GM23338 (cell line): ENCODE data around the gene DISP3. TPM values are rescaled to one million over a fixed set of nuclear protein-coding genes. Genes with fewer than 3 reads are reported as not detected.

Experiments
- ATAC-seq: fragments of 200-7000 bp; cut with Tn5 transposase; 3 replicates; pipeline ENCODE4 v1.9.1; 2020
- DNase-seq: peaks from one replicate; pipeline ENCODE4 v3.0.0-alpha.2; 2015; ENCODE audit warnings: low spot score
- H2AFZ ChIP-seq: fragments of 200-600 bp; sonication (generic); 2 replicates; pipeline ENCODE4 v1.8.0; 2016; ENCODE audit warnings: antibody characterized with exemption, mild to moderate bottlenecking, moderate library complexity
- H3F3A ChIP-seq: fragments of 200-600 bp; sonication (generic); replicated peaks from 2 replicates; pipeline ENCODE4 v1.8.0; 2017; ENCODE audit warnings: antibody characterized with exemption, mixed run types, low read depth
- H3K27ac ChIP-seq: fragments of 200-600 bp; sonication (generic); 2 replicates; pipeline ENCODE4 v1.6.1; 2016; ENCODE audit warnings: low read depth
- H3K27me3 ChIP-seq: fragments of 200-600 bp; sonication (generic); 2 replicates; pipeline ENCODE4 v1.8.0; 2016; ENCODE audit warnings: mild to moderate bottlenecking, mixed run types, moderate library complexity; ENCODE audit not compliant: insufficient read depth
- H3K36me3 ChIP-seq: fragments of 200-600 bp; sonication (generic); 2 replicates; pipeline ENCODE4 v1.8.0; 2016; ENCODE audit warnings: mild to moderate bottlenecking; ENCODE audit not compliant: insufficient read depth
- H3K4me1 ChIP-seq: fragments of 200-600 bp; sonication (generic); 2 replicates; pipeline ENCODE4 v1.8.0; 2016; ENCODE audit warnings: mild to moderate bottlenecking, moderate library complexity; ENCODE audit not compliant: insufficient read depth
- H3K4me2 ChIP-seq: fragments of 200-600 bp; sonication (generic); 2 replicates; pipeline ENCODE4 v1.7.1; 2017; ENCODE audit warnings: mixed run types
- H3K4me3 ChIP-seq: fragments of 200-600 bp; sonication (generic); 2 replicates; pipeline ENCODE4 v1.6.1; 2016; ENCODE audit warnings: mixed run types
- H3K79me2 ChIP-seq: fragments of 200-600 bp; sonication (generic); replicated peaks from 2 replicates; pipeline ENCODE4 v1.8.0; 2017; ENCODE audit warnings: mild to moderate bottlenecking; ENCODE audit not compliant: insufficient read depth
- H3K9me2 ChIP-seq: fragments of 200-600 bp; sonication (generic); 2 replicates; pipeline ENCODE4 v1.8.0; 2017; ENCODE audit not compliant: insufficient read depth
- H4K20me1 ChIP-seq: fragments of 200-600 bp; sonication (generic); replicated peaks from 2 replicates; pipeline ENCODE4 v1.8.0; 2017; ENCODE audit warnings: mild to moderate bottlenecking; ENCODE audit not compliant: insufficient read depth
- H3K27ac Mint-ChIP-seq: 2 replicates; pipeline ENCODE4 v1.8.0; 2020; ENCODE audit warnings: inconsistent platforms, mild to moderate bottlenecking, moderate library complexity, mixed read lengths
- H3K27me3 Mint-ChIP-seq: 3 replicates; pipeline ENCODE4 v1.8.0; 2022; ENCODE audit warnings: low read depth, mild to moderate bottlenecking, moderate library complexity, mixed read lengths, inconsistent platforms; ENCODE audit not compliant: insufficient read depth, poor library complexity
- H3K36me3 Mint-ChIP-seq: 3 replicates; pipeline ENCODE4 v1.8.0; 2021; ENCODE audit warnings: low read depth, mild to moderate bottlenecking, inconsistent platforms, moderate library complexity, mixed read lengths
- H3K4me1 Mint-ChIP-seq: 3 replicates; pipeline ENCODE4 v1.8.0; 2020; ENCODE audit warnings: mild to moderate bottlenecking, inconsistent platforms, mixed read lengths
- H3K4me3 Mint-ChIP-seq: 3 replicates; pipeline ENCODE4 v1.8.0; 2021; ENCODE audit warnings: moderate library complexity, mild to moderate bottlenecking, inconsistent platforms, mixed read lengths
- H3K9me3 Mint-ChIP-seq: 3 replicates; pipeline ENCODE4 v1.8.0; 2020; ENCODE audit warnings: moderate library complexity, mild to moderate bottlenecking, inconsistent platforms, mixed read lengths
- CREB1 ChIP-seq: fragments of 250-450 bp; sonication (Bioruptor Pico); IDR thresholded peaks from 2 replicates; pipeline ENCODE4 v1.5.0; 2020; ENCODE audit warnings: low read depth, mild to moderate bottlenecking, moderate library complexity
- EZH2 ChIP-seq: fragments of 200-600 bp; sonication (generic); IDR thresholded peaks from one replicate; pipeline ENCODE4 v1.8.0; 2017; ENCODE audit warnings: antibody characterized with exemption, mild to moderate bottlenecking, low read depth; ENCODE audit not compliant: unreplicated experiment
- EZH2phosphoT487 ChIP-seq: fragments of 200-600 bp; sonication (generic); IDR thresholded peaks from one replicate; pipeline ENCODE4 v1.8.1; 2018; ENCODE audit warnings: antibody characterized with exemption; ENCODE audit not compliant: unreplicated experiment
- POLR2AphosphoS5 ChIP-seq: IDR thresholded peaks from 2 replicates; pipeline ENCODE4 v1.6.1; 2016; ENCODE audit warnings: antibody characterized with exemption, low read depth
- ZNF114 ChIP-seq: fragments of 250-450 bp; sonication (Bioruptor Pico); IDR thresholded peaks from 2 replicates; pipeline ENCODE4 v1.5.0; 2020; ENCODE audit warnings: mild to moderate bottlenecking, moderate library complexity
- polyA plus RNA-seq: library from polyadenylated mRNA; unstranded; fragments of >200 nt; fragmentation: Nextera tagmentation; extraction: Ambion mirVana; gene quantifications from 2 replicates; pipeline ENCODE4 v1.2.1, GENCODE V29; 2016
- total RNA-seq: library from RNA; depleted of rRNA; stranded (reverse); fragments of >200 nt; shearing (Covaris generic); gene quantifications from 2 replicates; pipeline ENCODE4 v1.2.3, GENCODE V29; 2014
- TF ChIP-seq, protein P1 (sequence below): IDR thresholded peaks from one replicate; pipeline ENCODE4 v1.6.1; 2018; ENCODE audit warnings: antibody characterized with exemption; ENCODE audit not compliant: unreplicated experiment
- TF ChIP-seq, protein P2 (sequence below): IDR thresholded peaks from 2 replicates; pipeline ENCODE4 v1.6.1; 2016; ENCODE audit warnings: antibody characterized with exemption

Gene DISP3
- total and polyA plus RNA-seq, 2 experiments from 2014 or later = 3.2 to 11.1 TPM

DNA sequence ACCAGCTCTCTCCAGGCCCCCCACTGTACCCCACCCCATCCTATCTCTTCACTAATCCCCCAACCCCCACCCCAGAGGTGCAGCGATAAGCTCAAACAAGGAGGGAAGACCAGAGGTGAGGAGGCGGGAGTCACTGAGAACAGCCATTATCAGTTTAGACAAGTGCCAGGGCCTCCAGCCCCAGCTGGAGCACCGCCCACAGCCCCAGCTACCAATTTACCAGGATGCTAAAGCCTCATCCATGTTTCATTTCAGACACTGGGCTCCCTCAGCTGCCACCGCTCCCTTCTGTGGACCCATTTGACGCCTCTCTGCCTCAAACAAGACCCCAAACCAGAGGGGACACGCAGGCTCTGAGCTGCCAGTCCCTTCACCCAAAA, 80.6 kb downstream of the DISP3 start (continued):
- TF ChIP-seq, protein P1, sequence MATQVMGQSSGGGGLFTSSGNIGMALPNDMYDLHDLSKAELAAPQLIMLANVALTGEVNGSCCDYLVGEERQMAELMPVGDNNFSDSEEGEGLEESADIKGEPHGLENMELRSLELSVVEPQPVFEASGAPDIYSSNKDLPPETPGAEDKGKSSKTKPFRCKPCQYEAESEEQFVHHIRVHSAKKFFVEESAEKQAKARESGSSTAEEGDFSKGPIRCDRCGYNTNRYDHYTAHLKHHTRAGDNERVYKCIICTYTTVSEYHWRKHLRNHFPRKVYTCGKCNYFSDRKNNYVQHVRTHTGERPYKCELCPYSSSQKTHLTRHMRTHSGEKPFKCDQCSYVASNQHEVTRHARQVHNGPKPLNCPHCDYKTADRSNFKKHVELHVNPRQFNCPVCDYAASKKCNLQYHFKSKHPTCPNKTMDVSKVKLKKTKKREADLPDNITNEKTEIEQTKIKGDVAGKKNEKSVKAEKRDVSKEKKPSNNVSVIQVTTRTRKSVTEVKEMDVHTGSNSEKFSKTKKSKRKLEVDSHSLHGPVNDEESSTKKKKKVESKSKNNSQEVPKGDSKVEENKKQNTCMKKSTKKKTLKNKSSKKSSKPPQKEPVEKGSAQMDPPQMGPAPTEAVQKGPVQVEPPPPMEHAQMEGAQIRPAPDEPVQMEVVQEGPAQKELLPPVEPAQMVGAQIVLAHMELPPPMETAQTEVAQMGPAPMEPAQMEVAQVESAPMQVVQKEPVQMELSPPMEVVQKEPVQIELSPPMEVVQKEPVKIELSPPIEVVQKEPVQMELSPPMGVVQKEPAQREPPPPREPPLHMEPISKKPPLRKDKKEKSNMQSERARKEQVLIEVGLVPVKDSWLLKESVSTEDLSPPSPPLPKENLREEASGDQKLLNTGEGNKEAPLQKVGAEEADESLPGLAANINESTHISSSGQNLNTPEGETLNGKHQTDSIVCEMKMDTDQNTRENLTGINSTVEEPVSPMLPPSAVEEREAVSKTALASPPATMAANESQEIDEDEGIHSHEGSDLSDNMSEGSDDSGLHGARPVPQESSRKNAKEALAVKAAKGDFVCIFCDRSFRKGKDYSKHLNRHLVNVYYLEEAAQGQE = no peak
- TF ChIP-seq, protein P2, sequence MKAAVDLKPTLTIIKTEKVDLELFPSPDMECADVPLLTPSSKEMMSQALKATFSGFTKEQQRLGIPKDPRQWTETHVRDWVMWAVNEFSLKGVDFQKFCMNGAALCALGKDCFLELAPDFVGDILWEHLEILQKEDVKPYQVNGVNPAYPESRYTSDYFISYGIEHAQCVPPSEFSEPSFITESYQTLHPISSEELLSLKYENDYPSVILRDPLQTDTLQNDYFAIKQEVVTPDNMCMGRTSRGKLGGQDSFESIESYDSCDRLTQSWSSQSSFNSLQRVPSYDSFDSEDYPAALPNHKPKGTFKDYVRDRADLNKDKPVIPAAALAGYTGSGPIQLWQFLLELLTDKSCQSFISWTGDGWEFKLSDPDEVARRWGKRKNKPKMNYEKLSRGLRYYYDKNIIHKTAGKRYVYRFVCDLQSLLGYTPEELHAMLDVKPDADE = no peak
- TF ChIP-seq EZH2phosphoT487 (no peak), POLR2AphosphoS5 (no peak), EZH2 (no peak)

DNA sequence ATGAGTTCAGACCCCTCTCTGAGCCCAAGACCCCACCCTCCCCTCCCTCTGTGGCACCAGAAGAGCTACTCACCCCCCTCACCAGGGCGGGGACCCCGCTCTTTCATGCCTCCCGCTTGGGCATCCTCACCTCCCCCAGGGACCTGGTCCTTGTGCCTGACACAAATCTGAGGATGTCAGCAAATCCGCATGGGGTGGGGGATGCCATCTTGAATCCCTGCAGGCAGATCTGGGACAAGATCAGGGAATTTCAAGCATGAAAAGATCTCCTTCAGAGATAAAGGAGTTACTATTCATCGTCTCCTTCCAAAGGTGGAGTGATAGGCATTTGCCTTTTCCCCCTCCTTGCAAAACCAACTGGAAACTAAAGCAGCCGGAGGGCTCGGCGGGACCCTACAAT, 81.1 kb downstream of the DISP3 start:
- H3K27me3 ChIP-seq = no peaks in the 10 kb centered on the region
- H3K4me3 ChIP-seq = no peak overlapping the region
- H3K4me1 ChIP-seq = peaks cover 11% of the 10 kb centered on the region; the same call in 1 of the 2 replicates
- no peaks in the 10 kb centered on the region for H3K9me2 ChIP-seq
- Mint-ChIP-seq H3K4me1 (peaks cover 37% of the 10 kb centered on the region), H3K27me3 (peaks cover 5% of the 10 kb centered on the region), H3K9me3 (no peaks in the 10 kb centered on the region), H3K36me3 (no peaks in the 10 kb centered on the region; the same call in 2 of the 3 replicates), H3K4me3 (no peak overlapping the region), H3K27ac (no peak overlapping the region)
- H4K20me1 ChIP-seq = no peaks in the 10 kb centered on the region; the same call in 1 of the 2 replicates
- H3F3A ChIP-seq = 0 out of 2 replicates have a peak, but pooled peaks cover 2% of the 10 kb centered on the region
- no peak for TF ChIP-seq CREB1
- TF ChIP-seq, protein P1 = no peak
- TF ChIP-seq EZH2phosphoT487 = no peak
- no peak for TF ChIP-seq ZNF114 (CRISPR knock-in tag)
- no peak overlapping the region for H3K27ac ChIP-seq
- no peaks in the 10 kb centered on the region for H3K79me2 ChIP-seq
- H3K36me3 ChIP-seq = no peaks in the 10 kb centered on the region
- DNase-seq (no peak), ATAC-seq (no peak)
- H3K4me2 ChIP-seq = no peak overlapping the region
- no peak overlapping the region for H2AFZ ChIP-seq
